Measurements from ENCODE around the gene ARL15.

ARL15 gene

DNA sequence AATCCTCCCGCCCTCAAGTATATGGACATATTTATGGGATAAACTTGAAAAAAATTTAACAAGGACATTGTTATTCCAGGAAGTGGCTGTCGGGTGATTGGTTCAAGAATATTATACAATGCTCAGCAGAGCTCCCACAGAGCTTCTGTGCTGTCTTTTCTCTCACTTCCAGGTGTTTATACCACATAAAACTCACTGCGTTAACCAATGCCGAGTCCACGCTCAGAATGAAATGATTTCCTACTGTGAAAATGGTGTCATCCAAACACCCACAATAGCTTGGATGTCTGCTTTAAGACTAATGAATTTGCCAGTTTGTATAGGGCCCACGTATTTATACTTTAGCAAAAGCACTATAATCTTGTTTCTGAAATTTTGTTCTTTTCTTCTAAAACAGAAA, 381.7 kb downstream of the ARL15 start:
- Mint-ChIP-seq H3K4me1 (no peaks in the 10 kb centered on the region), H3K36me3 (no peaks in the 10 kb centered on the region), H3K4me3 (no peak overlapping the region), H3K27ac (no peak overlapping the region), H3K9me3 (no peaks in the 10 kb centered on the region)
- DNase-seq (ENCODE audit: low spot score in 2 of 2) (no peak), ATAC-seq (no peak)

DNA sequence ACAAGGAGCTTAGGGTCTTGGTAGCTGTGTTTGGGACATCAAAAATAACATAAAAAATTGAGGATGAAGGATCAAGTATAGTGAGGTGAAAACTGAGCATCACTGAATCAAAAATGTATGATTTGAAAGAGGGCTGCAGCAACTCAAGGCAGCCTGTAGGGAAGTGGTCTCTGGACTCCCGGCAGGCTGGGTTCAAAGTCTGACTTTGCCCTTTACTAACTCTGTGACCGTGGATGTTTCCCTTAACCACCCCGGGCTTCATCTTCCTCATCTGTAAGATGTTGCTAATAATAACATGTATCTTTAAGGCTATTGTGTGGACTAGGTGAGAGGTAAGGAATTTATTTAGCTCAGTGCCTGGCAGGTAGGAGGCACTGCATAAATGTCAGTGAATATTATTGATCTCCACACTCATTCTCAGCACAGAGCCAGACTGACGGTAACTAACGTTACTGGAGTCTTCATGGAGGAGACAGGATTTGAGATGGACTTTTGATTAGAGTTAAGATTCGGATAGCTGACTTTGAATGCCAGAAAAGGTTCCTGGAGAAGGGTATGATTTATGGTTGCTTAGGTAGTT, 382.6 kb downstream of the ARL15 start:
- Mint-ChIP-seq H3K36me3 (no peaks in the 10 kb centered on the region), H3K4me1 (no peaks in the 10 kb centered on the region), H3K27ac (no peak overlapping the region), H3K4me3 (no peak overlapping the region), H3K9me3 (no peaks in the 10 kb centered on the region)
- DNase-seq (ENCODE audit: low spot score in 2 of 2) (no peak), ATAC-seq (no peak)

DNA sequence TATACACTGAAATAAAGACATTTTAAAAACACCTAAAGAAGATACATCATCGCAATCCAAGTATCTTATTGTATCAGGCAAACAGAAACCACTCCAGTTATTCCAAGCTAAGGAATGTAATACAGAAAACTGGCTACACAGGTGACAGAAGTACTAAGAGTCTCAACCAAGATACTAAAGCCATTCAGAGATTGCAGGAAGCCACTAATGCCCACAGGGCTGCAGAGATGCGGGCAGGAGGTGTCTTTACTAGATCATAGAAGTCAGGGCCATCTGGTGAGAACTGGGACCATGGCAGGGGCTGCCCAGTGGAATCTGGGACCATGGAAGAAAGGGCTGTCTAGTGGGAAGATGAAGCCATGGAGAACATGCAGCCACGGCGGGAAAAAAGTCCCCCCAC, 384.3 kb downstream of the ARL15 start:
- H3K27ac Mint-ChIP-seq = no peak overlapping the region
- ATAC-seq = no peak
- H3K4me1 Mint-ChIP-seq = no peaks in the 10 kb centered on the region
- no peaks in the 10 kb centered on the region for H3K9me3 Mint-ChIP-seq
- no peak overlapping the region for H3K4me3 Mint-ChIP-seq
- no peak for DNase-seq (ENCODE audit: low spot score in 2 of 2)
- no peaks in the 10 kb centered on the region for H3K36me3 Mint-ChIP-seq

DNA sequence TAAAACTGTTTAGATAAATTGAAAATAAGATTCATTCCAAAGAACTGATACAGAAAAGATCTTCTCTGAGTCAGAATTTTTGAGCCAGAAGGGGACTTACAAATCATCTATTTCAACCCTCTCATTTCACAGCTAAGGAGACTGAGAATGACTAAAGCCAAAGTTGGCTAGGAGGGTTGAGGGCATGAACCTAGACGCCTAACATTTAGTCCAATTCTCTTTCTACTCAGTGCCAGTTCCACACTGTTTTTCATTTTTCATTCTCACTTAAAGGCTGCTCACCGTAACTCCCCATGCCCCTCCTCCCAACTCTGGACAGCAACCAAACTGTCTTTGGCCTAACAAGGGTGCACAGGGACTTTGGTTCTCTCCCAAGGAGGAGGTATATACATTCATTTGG, 386.0 kb downstream of the ARL15 start:
- Mint-ChIP-seq H3K36me3 (no peaks in the 10 kb centered on the region), H3K4me3 (no peak overlapping the region), H3K27ac (no peak overlapping the region), H3K4me1 (no peaks in the 10 kb centered on the region), H3K9me3 (no peaks in the 10 kb centered on the region)
- DNase-seq (ENCODE audit: low spot score in 2 of 2) (no peak), ATAC-seq (no peak)

DNA sequence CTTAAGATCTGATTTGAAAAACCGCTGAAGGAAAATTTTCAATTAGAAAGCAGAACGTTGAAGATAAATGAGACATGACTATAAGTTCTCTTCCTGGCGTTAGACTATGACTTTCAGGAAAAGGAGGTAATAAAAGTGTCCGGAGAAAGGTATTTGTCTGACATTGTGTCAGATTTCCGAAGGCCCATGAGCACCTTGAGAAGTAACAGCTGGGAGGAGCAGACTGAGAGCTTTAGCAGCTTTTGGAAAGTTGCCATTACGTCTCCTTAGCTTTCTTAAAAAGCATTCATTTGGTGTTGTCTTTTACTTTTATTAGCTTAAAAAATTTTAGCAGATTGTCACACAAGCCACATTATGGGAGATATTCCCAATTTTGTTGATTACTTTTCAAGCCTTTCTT, 386.4 kb downstream of the ARL15 start:
- H3K36me3 Mint-ChIP-seq = no peaks in the 10 kb centered on the region
- ATAC-seq (no peak), DNase-seq (ENCODE audit: low spot score in 2 of 2) (no peak)
- H3K27ac Mint-ChIP-seq = no peak overlapping the region
- H3K4me3 Mint-ChIP-seq = no peak overlapping the region
- no peaks in the 10 kb centered on the region for H3K9me3 Mint-ChIP-seq
- no peaks in the 10 kb centered on the region for H3K4me1 Mint-ChIP-seq

DNA sequence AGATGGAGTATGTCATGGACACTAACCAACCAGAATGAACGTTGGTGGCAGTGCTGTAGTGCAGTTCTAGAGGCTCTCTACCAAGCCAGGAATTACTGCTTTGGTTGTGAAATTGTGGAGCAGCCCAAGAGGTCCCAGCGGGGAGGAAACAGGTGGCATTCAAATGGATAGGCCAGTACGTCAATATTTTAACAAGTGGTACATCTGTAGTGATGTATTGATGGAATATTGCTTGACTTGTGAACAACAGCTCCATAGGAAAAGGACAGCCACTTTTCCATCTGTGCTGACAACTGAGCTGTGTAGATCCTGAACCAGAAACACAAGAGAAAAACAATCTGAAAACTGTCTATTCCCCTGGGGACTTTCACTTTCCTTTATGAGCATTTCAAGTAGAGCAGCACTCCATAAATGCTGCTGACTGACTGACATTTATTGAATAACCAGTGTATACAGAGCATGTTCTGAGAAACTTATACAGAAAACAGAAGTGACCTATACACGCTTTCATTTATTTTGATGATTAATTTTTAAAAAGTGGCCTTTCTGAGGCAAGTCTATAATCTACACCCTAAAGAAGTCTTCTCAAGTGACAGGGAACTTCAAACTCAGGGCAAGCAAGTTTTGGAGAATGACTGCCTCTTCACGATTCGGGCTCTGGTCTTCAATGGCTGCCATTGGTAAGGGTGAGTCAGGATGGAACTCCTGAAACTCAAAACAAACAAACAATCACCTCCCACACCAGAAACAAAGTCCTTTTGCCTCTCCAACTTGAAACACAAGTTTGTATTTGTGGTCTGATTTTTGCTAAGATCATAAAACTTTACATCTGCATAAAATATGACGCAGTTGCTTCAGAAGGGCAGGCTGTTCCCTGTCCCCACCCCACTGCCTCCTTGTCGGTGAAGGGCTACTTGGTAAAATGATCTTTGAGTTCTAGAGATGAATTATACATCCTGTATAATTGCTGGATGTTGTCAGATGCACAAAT, 387.6 kb downstream of the ARL15 start:
- no peak for DNase-seq (ENCODE audit: low spot score in 2 of 2)
- no peaks in the 10 kb centered on the region for H3K9me3 Mint-ChIP-seq
- peak overlapping the region; percentile 45 for H3K27ac Mint-ChIP-seq
- no peaks in the 10 kb centered on the region for H3K4me1 Mint-ChIP-seq
- no peak for ATAC-seq
- no peak overlapping the region for H3K4me3 Mint-ChIP-seq
- no peaks in the 10 kb centered on the region for H3K36me3 Mint-ChIP-seq

DNA sequence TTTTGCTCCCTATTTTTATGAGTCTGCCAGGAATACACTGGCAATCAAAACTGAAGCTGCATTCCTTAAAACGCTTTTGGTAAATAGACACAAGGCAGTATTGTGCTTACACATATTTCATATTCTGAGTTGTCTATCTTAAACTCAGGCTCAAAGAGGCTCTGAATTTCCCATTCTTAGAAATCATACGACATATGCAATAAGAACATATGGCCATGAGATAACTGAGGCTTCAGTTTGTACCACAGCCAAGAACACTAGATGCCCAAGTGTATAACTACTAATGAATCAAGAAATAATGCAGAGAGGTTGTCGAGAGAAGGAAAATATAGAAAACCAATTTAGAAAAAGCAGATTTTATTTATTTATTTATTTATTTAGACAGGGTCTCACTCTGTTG, 392.5 kb downstream of the ARL15 start:
- H3K9me3 Mint-ChIP-seq = no peaks in the 10 kb centered on the region
- no peaks in the 10 kb centered on the region for H3K36me3 Mint-ChIP-seq
- no peak overlapping the region for H3K27ac Mint-ChIP-seq
- no peaks in the 10 kb centered on the region for H3K4me1 Mint-ChIP-seq
- H3K4me3 Mint-ChIP-seq = no peak overlapping the region
- DNase-seq (ENCODE audit: low spot score in 2 of 2) = no peak
- no peak for ATAC-seq

DNA sequence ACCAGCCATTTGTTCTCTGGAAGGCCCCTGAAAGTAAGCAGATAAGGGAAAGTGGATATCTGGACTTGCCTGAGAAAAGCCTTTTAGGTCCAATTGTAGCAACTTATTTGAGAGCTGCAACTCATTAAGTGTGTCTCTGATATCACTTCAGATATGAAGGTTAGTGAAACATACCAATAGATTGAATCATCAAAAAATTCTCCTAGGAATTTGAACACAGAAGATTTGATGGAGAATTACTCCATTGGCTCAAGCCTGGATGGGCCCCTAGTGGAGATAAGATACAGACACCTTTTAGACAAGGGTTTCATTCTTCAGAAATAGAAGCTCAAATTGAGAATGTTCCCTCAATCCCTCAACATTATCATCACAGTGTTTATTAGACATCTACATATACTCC, 393.3 kb downstream of the ARL15 start:
- ATAC-seq (no peak), DNase-seq (ENCODE audit: low spot score in 2 of 2) (no peak)
- H3K36me3 Mint-ChIP-seq = no peaks in the 10 kb centered on the region
- H3K9me3 Mint-ChIP-seq = no peaks in the 10 kb centered on the region
- no peak overlapping the region for H3K27ac Mint-ChIP-seq
- no peaks in the 10 kb centered on the region for H3K4me1 Mint-ChIP-seq
- no peak overlapping the region for H3K4me3 Mint-ChIP-seq

DNA sequence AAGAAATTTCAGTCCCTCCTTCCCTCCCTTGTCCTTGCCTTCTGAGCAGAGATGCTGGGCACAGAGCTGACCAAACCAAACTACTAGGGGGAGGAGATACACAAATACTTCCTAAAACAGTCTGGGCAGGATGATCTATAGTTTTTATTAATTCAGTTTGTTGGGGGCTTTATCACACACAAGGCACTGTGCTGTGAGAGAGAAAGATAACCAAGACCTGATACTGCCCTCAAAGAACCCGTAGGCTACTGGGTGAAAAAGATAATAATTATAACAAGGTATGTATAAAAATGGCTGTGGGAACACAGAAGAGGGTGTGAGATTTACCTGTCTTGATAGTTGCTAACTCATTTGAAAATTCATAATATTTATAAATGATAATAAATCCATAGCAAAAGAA, 395.3 kb downstream of the ARL15 start:
- H3K4me1 Mint-ChIP-seq = no peaks in the 10 kb centered on the region
- H3K27ac Mint-ChIP-seq = no peak overlapping the region
- H3K4me3 Mint-ChIP-seq = no peak overlapping the region
- DNase-seq (ENCODE audit: low spot score in 2 of 2) (no peak), ATAC-seq (no peak)
- H3K9me3 Mint-ChIP-seq = no peaks in the 10 kb centered on the region
- no peaks in the 10 kb centered on the region for H3K36me3 Mint-ChIP-seq

DNA sequence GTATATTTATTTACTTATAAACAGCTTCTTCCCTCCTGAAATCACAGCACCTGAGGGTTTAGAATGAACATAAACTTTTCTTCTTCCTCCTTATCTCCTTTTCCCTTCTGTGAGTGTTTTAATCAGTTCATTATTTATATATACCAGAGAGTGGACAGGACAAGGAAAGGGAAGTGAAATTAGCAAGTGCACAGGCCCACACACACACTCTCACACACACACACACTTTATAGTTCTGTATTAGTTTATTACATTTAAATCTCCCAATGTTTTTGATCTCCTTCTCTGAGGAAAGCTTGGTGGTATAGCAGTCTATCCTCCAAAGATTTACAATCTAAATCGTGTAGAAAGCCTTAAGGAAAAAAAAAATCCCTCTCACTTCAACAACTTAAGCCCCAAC, 396.4 kb downstream of the ARL15 start:
- Mint-ChIP-seq H3K4me1 (no peaks in the 10 kb centered on the region), H3K9me3 (no peaks in the 10 kb centered on the region), H3K4me3 (no peak overlapping the region), H3K36me3 (no peaks in the 10 kb centered on the region), H3K27ac (no peak overlapping the region)
- ATAC-seq (no peak), DNase-seq (ENCODE audit: low spot score in 2 of 2) (no peak)

DNA sequence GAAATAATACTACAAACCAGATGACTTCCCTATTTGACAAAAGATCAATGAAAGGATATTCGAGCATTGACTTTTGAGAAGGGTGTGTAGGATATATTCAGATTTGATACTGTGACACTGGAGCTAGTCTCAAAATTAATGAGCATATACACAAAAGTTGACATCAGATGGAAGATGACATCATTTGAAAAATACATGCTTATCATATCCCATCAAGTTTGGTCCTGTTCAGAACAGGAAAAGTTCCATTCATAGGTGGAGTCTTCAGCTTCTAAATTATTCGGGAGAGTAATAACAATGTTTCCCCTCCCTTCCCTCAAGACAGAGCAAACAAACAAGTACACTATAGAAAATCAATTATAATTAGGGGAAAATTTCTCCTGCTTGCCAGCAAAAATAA, 401.6 kb downstream of the ARL15 start:
- no peak for DNase-seq (ENCODE audit: low spot score in 2 of 2)
- no peak overlapping the region for H3K27ac Mint-ChIP-seq
- H3K36me3 Mint-ChIP-seq = no peaks in the 10 kb centered on the region
- no peak overlapping the region for H3K4me3 Mint-ChIP-seq
- no peaks in the 10 kb centered on the region for H3K4me1 Mint-ChIP-seq
- no peaks in the 10 kb centered on the region for H3K9me3 Mint-ChIP-seq
- ATAC-seq = no peak

DNA sequence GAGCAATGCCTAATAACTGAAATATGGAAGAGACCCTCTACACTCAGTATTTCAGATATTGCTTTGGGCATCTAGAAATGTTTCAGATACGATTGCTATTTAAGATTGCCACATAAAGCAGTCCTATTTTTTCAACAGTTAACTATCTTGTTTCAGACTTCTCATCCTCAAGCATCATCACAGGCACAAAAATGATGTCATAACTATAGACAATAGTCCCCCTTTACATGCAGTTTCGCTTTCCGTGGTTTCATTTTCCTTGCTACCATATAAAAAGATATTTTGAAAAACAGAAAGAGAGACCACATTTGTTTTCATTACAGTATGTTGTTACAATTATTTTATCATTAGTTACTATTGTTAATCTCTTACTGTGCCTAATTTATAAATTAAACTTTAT, 402.5 kb downstream of the ARL15 start:
- H3K4me3 Mint-ChIP-seq = no peak overlapping the region
- H3K27ac Mint-ChIP-seq = no peak overlapping the region
- ATAC-seq (no peak), DNase-seq (ENCODE audit: low spot score in 2 of 2) (no peak)
- H3K4me1 Mint-ChIP-seq = no peaks in the 10 kb centered on the region
- no peaks in the 10 kb centered on the region for H3K36me3 Mint-ChIP-seq
- no peaks in the 10 kb centered on the region for H3K9me3 Mint-ChIP-seq

DNA sequence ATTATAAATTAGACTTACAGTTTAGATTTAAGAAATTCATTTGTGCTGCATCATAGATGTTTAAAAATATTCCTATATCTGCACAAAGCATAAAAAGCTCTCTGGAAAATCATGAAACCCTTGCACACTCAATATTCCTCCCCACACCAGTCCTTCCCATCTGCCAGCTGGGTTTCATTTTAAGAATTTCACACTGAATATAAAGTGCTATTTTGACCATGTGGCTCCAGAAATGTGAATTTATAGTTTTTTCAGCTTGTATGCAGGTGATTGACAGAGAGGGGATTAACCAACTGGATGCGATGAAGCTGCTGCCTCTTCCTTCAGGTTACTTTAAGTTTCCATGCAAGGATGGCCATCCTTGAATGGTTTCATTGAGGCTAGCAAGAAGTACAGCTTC, 403.6 kb downstream of the ARL15 start:
- Mint-ChIP-seq H3K9me3 (no peaks in the 10 kb centered on the region), H3K4me1 (no peaks in the 10 kb centered on the region), H3K36me3 (no peaks in the 10 kb centered on the region), H3K27ac (no peak overlapping the region), H3K4me3 (no peak overlapping the region)
- DNase-seq (ENCODE audit: low spot score in 2 of 2) (no peak), ATAC-seq (no peak)

DNA sequence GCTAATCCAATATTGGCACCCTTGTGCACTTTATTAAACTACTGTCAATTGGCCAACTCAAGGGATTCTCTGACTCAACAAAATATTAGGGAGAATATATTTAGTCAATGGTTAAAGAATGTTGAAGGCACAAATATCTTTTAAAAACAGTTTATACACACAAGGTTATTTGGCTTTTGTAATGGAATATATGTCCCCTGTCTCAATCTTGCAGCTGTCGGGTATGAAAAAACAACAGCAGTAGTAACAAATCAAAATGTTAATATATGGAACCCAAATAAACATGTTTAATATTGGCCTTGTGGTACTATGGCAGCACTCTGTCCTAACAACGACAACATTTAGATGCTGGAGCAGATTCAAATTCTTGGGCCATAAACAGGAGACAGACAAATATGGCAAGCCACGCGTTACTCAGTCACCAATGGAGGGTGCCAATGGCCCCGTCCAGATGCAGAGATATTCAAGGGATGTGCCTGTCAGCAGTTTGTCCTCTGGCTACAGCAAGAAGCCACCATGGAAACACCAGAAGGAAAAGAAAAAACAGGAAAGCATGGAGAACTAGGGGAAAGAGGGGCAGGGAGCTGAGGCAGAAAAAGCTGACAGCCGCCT, 408.0 kb downstream of the ARL15 start:
- Mint-ChIP-seq H3K27ac (no peak overlapping the region), H3K4me3 (no peak overlapping the region), H3K4me1 (no peaks in the 10 kb centered on the region), H3K9me3 (peaks cover 3% of the 10 kb centered on the region), H3K36me3 (no peaks in the 10 kb centered on the region)
- no peak for ATAC-seq
- DNase-seq (ENCODE audit: low spot score in 2 of 2) = no peak

DNA sequence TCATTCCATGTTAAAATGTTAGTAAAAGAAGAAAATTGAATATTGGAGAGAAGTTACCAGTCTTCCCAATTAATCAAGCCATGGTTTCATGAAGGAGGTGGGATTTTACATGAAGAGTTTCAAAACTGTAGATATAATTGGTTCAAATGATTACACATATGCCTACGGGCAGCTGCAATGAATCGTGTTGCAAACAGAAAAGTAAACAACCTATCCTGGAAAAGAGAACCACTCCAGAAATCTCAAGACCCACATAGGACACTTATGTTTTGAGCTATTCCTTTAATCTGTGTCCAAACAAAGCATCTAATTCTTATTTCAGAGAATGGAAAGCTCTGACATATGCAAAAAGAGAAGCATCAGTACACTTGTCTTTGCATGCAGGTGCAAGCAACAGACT, 409.7 kb downstream of the ARL15 start:
- no peak for DNase-seq (ENCODE audit: low spot score in 2 of 2)
- no peak for ATAC-seq
- Mint-ChIP-seq H3K27ac (no peak overlapping the region), H3K36me3 (no peaks in the 10 kb centered on the region), H3K4me3 (no peak overlapping the region), H3K9me3 (peaks cover 3% of the 10 kb centered on the region), H3K4me1 (no peaks in the 10 kb centered on the region)

DNA sequence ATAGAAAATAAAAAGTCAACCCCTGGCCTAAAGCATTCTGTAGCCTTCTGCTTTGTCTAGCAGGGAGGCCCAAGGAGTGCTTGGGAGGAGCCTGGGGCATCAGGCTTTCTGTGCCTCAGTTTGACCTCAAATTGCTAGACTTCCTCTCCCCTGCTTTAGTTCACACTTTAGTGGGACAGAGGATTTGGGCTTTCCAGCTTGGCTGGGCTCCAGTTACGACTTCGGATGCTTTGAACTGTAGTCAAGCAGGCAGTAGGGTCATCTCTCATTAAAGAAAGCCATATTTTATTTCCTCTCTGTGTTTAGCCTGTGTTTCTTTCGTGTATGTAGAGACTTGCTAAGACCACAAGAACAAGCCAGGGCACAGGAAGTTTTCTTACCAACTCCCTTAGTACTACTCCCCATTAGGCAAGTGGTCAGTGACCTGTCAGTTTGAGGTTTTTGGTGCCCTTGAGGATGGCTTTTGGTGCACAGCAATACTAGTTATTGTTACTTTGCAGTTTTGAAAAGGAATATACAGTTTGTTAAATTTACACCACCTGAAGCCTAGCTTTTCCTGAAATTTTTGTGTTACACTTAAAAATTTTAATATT, 415.2 kb downstream of the ARL15 start:
- no peak overlapping the region for H3K4me3 Mint-ChIP-seq
- no peak for DNase-seq (ENCODE audit: low spot score in 2 of 2)
- peaks cover 3% of the 10 kb centered on the region for H3K9me3 Mint-ChIP-seq
- ATAC-seq = no peak
- no peaks in the 10 kb centered on the region for H3K4me1 Mint-ChIP-seq
- H3K27ac Mint-ChIP-seq = no peak overlapping the region
- no peaks in the 10 kb centered on the region for H3K36me3 Mint-ChIP-seq

All from stimulated activated effector memory CD8-positive, alpha-beta T cell treated with anti-CD3 and anti-CD28 coated beads, Interleukin-12 subunit alpha, Interleukin-12 subunit beta, amount 100 ng/mL, for 72 hours (primary cell).